Stomach (tissue), 4 donors: ENCODE measurements around the gene FNDC1.

ENCODE experiments used
- CTCF ChIP-seq, 7 experiments: fragments of 450-650 bp in 4 of 7; fragments of 200-600 bp in 3 of 7; sonication (generic) in 3 of 7; IDR thresholded peaks; one replicate each; pipeline ENCODE4 v1.5.1; 2016 to 2019; ENCODE audit warnings: antibody characterized with exemption in 7 of 7, control low read depth in 2 of 7, mild to moderate bottlenecking in 1 of 7
- POLR2A ChIP-seq, 4 donors: fragments of 450-650 bp; IDR thresholded peaks; one replicate each; pipeline ENCODE4 v1.6.1; 2016; ENCODE audit warnings: antibody characterized with exemption in 4 of 4, control low read depth in 2 of 4, mild to moderate bottlenecking in 1 of 4, moderate library complexity in 1 of 4
- POLR2AphosphoS5 ChIP-seq, 3 donors: sonication (generic); formaldehyde crosslinking; IDR thresholded peaks; one replicate each; pipeline ENCODE4 v1.6.1; 2016; ENCODE audit warnings: antibody characterized with exemption in 3 of 3

- TF ChIP-seq POLR2A (IDR thresholded peaks at IDR 0.05) (no peak), CTCF (IDR thresholded peaks at IDR 0.05) (no peak), POLR2AphosphoS5 (IDR thresholded peaks at IDR 0.05) (no peak)
These were observed 5.3 kb upstream of the FNDC1 start for GRCh38 chr6:159163901-159164370.
